MCF 10A (cell line): ENCODE results near the gene GLCCI1. TPM values are rescaled to one million over a fixed set of nuclear protein-coding genes. Genes with fewer than 3 reads are reported as not detected.

Experiments
- BruUV-seq: library from RNA; stranded (reverse); fragments of 400-500 nt; replicated peaks from 2 replicates; lab custom pipeline; 2021; lab: Mats Ljungman, UMichigan
- CTCF ChIA-PET: fragments of 300-600 bp; sonication (Branson Sonifier 250); formaldehyde crosslinking; extraction: SDS; loops from one replicate; lab custom pipeline; 2021; ENCODE audit warnings: antibody characterized with exemption, inconsistent platforms; lab: Yijun Ruan, JAX
- POLR2A ChIA-PET: fragments of 300-600, 350-650 bp; sonication (Branson Sonifier 250); formaldehyde crosslinking; extraction: SDS; loops from one replicate; lab custom pipeline; 2020; ENCODE audit warnings: antibody characterized with exemption, inconsistent platforms; lab: Yijun Ruan, JAX
- DNase-seq: peaks from one replicate; pipeline ENCODE4 v3.0.0-alpha.2; 2018; ENCODE audit not compliant: unreplicated experiment
- H3K27ac Mint-ChIP-seq: one replicate; pipeline ENCODE4 v1.8.0; 2022; ENCODE audit warnings: mild to moderate bottlenecking, low read depth, mixed read lengths; ENCODE audit not compliant: unreplicated experiment
- H3K27me3 Mint-ChIP-seq: one replicate; pipeline ENCODE4 v1.8.0; 2022; ENCODE audit warnings: mixed read lengths; ENCODE audit not compliant: insufficient read depth, unreplicated experiment
- H3K36me3 Mint-ChIP-seq: one replicate; pipeline ENCODE4 v1.8.0; 2022; ENCODE audit warnings: mild to moderate bottlenecking, moderate library complexity, mixed read lengths; ENCODE audit not compliant: insufficient read depth, unreplicated experiment
- H3K4me1 Mint-ChIP-seq: one replicate; pipeline ENCODE4 v1.8.0; 2022; ENCODE audit warnings: mixed read lengths; ENCODE audit not compliant: insufficient read depth, unreplicated experiment
- H3K4me3 Mint-ChIP-seq: one replicate; pipeline ENCODE4 v1.8.0; 2022; ENCODE audit warnings: mild to moderate bottlenecking, moderate library complexity, mixed read lengths; ENCODE audit not compliant: unreplicated experiment
- H3K9me3 Mint-ChIP-seq: one replicate; pipeline ENCODE4 v1.8.0; 2022; ENCODE audit warnings: mixed read lengths; ENCODE audit not compliant: unreplicated experiment
- CTCF ChIP-seq: fragments of 200-600 bp; IDR thresholded peaks from one replicate; pipeline ENCODE4 v1.8.0; 2022; ENCODE audit warnings: antibody characterized with exemption, mild to moderate bottlenecking; ENCODE audit not compliant: unreplicated experiment
- intact Hi-C: fragments of 100-400 bp; cut with micrococcal nuclease; formaldehyde crosslinking; loops from 2 replicates; pipeline ENCODE4 v1.14.1; 2022
- total RNA-seq: library from RNA; stranded (reverse); gene quantifications from 2 replicates; pipeline ENCODE4 v1.2.3, GENCODE V29; 2022

Gene GLCCI1
- total RNA-seq, 1 experiment from 2014 or later = 5.3 TPM

GRCh38 chr7:7934945-7935344 is 33.7 kb upstream of the GLCCI1 start:
- no TSS peak for BruUV-seq
- POLR2A ChIA-PET = interaction anchor here (0.6 kb wide), 1 partner anchor 34 kb away, joined by 3 read pairs; the partner anchor contains the start of gene GLCCI1
- CTCF ChIA-PET = no interaction called here
- Mint-ChIP-seq H3K4me3 (no peak overlapping the region), H3K4me1 (no peaks in the 10 kb centered on the region), H3K9me3 (no peaks in the 10 kb centered on the region), H3K27ac (no peak overlapping the region), H3K36me3 (no peaks in the 10 kb centered on the region), H3K27me3 (no peaks in the 10 kb centered on the region)
- intact Hi-C loops = no loop called here
- no peak for TF ChIP-seq CTCF
- DNase-seq = no peak

DNA sequence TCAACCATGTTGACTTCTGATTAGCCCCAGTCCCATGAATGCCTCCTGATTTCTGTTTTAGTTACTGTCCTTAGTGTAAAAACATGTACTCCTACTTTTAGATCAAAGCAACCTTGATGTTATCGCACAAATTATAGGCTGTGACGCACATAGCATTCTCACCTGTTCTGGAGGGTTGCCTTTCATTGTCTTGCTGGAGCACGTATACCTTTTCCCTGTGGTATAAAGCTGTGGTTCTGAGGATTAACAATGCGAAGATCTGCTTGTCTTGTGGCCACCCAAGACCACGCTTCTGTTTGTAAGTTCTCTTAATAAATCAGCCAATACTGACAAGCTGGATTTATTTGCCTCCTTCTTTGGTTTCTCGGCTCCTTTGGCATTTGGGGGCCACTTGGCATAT is 30.1 kb upstream of the GLCCI1 start:
- intact Hi-C loops = no loop called here
- H3K27ac Mint-ChIP-seq = no peak overlapping the region
- no peaks in the 10 kb centered on the region for H3K9me3 Mint-ChIP-seq
- no peak for DNase-seq
- H3K4me3 Mint-ChIP-seq = no peak overlapping the region
- no peak for TF ChIP-seq CTCF
- CTCF ChIA-PET = interaction anchor here (0.6 kb wide), 1 partner anchor 121 kb away, joined by 3 read pairs; no protein-coding TSS in a partner anchor
- no peaks in the 10 kb centered on the region for H3K4me1 Mint-ChIP-seq
- no peaks in the 10 kb centered on the region for H3K27me3 Mint-ChIP-seq
- no TSS peak for BruUV-seq
- POLR2A ChIA-PET = interaction anchor here (1.0 kb wide), 1 partner anchor 157 kb away, joined by 3 read pairs; no protein-coding TSS in a partner anchor
- no peaks in the 10 kb centered on the region for H3K36me3 Mint-ChIP-seq

- DNase-seq = no peak
- intact Hi-C loops = no loop called here
- Mint-ChIP-seq H3K36me3 (no peaks in the 10 kb centered on the region), H3K27ac (no peak overlapping the region), H3K4me1 (no peaks in the 10 kb centered on the region), H3K9me3 (no peaks in the 10 kb centered on the region), H3K27me3 (no peaks in the 10 kb centered on the region), H3K4me3 (no peak overlapping the region)
- BruUV-seq = no TSS peak
- ChIA-PET CTCF (no interaction called here), POLR2A (interaction anchor here (0.8 to 1.2 kb wide), 3 partner anchors 9 to 26 kb away, joined by 3 read pairs; partner anchors contain the start of gene GLCCI1)
- no peak for TF ChIP-seq CTCF
Observed at GRCh38 chr7:7943951-7944350, 24.6 kb upstream of the GLCCI1 start.

DNA sequence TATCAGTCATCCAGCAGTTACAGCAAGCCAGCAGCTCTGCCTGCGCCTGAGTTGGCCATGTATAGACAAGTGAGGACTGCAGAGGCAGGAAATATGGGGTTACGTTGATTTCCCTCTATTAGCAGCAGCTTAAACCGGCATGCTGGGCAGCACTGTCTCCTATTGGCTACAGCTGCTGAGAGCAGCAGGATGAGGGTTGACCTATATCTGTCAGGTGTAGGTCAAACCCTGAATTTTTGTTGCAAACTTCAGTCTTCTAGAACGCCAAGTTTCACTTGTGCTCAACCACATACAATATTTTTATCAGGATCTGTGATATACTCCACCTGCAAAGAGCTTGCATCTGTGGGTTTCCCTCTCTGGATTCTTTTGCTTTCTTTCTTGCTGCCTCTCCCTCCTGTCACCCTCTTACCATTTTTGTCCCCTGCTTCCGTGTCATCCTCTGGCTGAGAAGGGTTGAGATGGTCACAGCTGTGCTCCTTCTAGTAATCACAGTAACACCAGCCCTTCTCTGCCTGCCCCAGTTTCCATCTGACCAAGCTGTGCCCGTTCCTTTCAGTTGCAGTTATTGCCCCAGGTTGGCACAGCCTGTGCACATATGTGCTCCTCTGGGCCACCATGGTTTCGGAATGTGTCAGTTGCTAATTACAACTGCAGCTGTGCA is 23.8 kb upstream of the GLCCI1 start:
- Mint-ChIP-seq H3K9me3 (no peaks in the 10 kb centered on the region), H3K4me1 (no peaks in the 10 kb centered on the region), H3K36me3 (no peaks in the 10 kb centered on the region), H3K4me3 (no peak overlapping the region), H3K27ac (no peak overlapping the region), H3K27me3 (no peaks in the 10 kb centered on the region)
- intact Hi-C loops = no loop called here
- BruUV-seq = no TSS peak
- POLR2A ChIA-PET = interaction anchor here (0.8 kb wide), 1 partner anchor 8 kb away, joined by 3 read pairs; no protein-coding TSS in a partner anchor
- no peak for TF ChIP-seq CTCF
- CTCF ChIA-PET = no interaction called here
- no peak for DNase-seq
